NK-92 (cell line): ENCODE results near the gene CSNK1D.
"Not testable (repeated sequence)": the region's sequence is repeated elsewhere in the genome, so short reads cannot be mapped to it uniquely, and the experiment has no call there.

Experiments used
- DNase-seq: peaks from one replicate; lab custom pipeline; 2025; ENCODE audit not compliant: unreplicated experiment; lab: John Stamatoyannopoulos, UW

Gene CSNK1D

GRCh38 chr17:82195675-82196672, 77.5 kb downstream of the CSNK1D start:
- no peak for DNase-seq

GRCh38 chr17:82194765-82195164, 78.7 kb downstream of the CSNK1D start:
- no peak for DNase-seq

- no peak for DNase-seq
These were observed 79.8 kb downstream of the CSNK1D start for GRCh38 chr17:82193520-82194220.

- not testable (repeated sequence) for DNase-seq
These were observed 80.5 kb downstream of the CSNK1D start for GRCh38 chr17:82193050-82193449.
